Peyer's patch (tissue), 4 donors: ENCODE measurements around the gene NDST3.

Experiments
- POLR2A ChIP-seq, 2 donors: fragments of 450-650 bp; IDR thresholded peaks; one replicate each; pipeline ENCODE4 v1.5.1; 2017; ENCODE audit warnings: antibody characterized with exemption in 2 of 2, mild to moderate bottlenecking in 2 of 2, moderate library complexity in 2 of 2
- TF ChIP-seq, protein P1 (sequence below), 6 experiments: fragments of 450-650 bp in 4 of 6; fragments of 200-600 bp in 2 of 6; sonication (generic) in 1 of 6; IDR thresholded peaks; one replicate each; pipeline ENCODE4 v1.5.1; 2017 to 2019; ENCODE audit warnings: antibody characterized with exemption in 6 of 6, mild to moderate bottlenecking in 3 of 6, moderate library complexity in 1 of 6

- TF ChIP-seq, protein P1, sequence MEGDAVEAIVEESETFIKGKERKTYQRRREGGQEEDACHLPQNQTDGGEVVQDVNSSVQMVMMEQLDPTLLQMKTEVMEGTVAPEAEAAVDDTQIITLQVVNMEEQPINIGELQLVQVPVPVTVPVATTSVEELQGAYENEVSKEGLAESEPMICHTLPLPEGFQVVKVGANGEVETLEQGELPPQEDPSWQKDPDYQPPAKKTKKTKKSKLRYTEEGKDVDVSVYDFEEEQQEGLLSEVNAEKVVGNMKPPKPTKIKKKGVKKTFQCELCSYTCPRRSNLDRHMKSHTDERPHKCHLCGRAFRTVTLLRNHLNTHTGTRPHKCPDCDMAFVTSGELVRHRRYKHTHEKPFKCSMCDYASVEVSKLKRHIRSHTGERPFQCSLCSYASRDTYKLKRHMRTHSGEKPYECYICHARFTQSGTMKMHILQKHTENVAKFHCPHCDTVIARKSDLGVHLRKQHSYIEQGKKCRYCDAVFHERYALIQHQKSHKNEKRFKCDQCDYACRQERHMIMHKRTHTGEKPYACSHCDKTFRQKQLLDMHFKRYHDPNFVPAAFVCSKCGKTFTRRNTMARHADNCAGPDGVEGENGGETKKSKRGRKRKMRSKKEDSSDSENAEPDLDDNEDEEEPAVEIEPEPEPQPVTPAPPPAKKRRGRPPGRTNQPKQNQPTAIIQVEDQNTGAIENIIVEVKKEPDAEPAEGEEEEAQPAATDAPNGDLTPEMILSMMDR (IDR thresholded peaks at IDR 0.05) = no peak
- no peak for TF ChIP-seq POLR2A (IDR thresholded peaks at IDR 0.05)
Measured at GRCh38 chr4:118139241-118139640, 105.0 kb downstream of the NDST3 start.
